GM18508 (cell line): ENCODE data around the gene ZNF311.
"Not testable (repeated sequence)": the region's sequence is repeated elsewhere in the genome, so short reads cannot be mapped to it uniquely, and the experiment has no call there.

Experiments
- ATAC-seq: cut with Tn5 transposase; IDR thresholded peaks from one replicate; pipeline ENCODE4 v1.9.1; 2021; ENCODE audit warnings: moderate number of reproducible peaks; ENCODE audit not compliant: insufficient read depth, unreplicated experiment

ZNF311 gene

GRCh38 chr6:28957795-28958314 lies 47.3 kb downstream of the ZNF311 start:
- not testable (repeated sequence) for ATAC-seq

GRCh38 chr6:28956331-28956730 lies 48.8 kb downstream of the ZNF311 start:
- ATAC-seq, result no peak

- ATAC-seq, result no peak
Measured at GRCh38 chr6:28953585-28954258, 51.4 kb downstream of the ZNF311 start.

DNA sequence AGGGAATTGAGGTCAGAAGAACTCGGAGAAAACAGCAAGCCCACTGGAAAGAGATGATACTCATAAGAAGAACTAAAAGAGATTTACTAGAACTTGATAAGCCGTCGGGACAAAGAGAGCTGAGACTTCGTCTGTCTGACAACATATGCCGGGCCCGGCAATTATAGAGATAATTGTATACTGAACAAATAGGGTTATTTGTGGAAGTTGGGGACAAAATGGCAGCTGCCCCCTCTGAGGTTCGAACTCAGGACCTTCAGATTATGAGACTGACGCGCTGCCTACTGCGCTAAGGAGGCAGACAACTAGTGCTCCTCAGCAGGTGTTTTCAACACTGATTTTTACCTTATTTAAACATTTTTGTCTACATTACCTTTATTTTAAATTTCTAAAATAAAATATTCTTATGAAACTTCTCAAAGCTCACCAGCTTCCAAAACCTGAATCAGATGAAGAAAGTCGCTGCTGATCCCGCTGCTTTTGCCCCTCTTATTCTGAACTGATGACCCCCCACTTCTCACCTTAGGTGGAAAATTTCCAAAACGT lies 52.0 kb downstream of the ZNF311 start:
- ATAC-seq, result no peak

DNA sequence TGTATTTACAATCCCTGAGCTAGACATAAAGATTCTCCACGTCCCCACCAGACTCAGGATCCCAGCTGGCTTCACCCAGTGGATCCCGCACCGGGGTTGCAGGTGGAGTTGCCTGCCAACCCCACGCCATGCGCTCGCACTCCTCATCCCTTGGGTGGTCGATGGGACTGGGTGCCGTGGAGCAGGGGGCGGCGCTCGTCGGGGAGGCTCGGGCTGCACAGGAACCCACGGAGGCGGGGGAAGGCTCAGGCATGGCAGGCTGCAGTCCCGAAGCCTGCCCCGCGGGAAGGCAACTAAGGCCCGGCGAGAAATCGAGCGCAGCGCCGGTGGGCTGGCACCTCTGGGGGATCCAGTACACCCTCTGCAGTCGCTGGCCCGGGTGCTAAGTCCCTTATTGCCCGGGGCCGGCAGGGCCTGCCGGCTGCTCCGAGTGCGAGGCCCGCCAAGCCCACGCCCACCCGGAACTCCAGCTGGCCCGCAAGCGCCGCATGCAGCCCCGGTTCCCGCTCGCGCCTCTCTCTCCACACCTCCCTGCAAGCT lies 55.4 kb downstream of the ZNF311 start:
- not testable (repeated sequence) for ATAC-seq

GRCh38 chr6:28948782-28949486 lies 56.2 kb downstream of the ZNF311 start:
- ATAC-seq, result no peak

GRCh38 chr6:28947831-28948270 lies 57.3 kb downstream of the ZNF311 start:
- ATAC-seq, result no peak

- ATAC-seq, result no peak
Measured at GRCh38 chr6:28947067-28947765, 57.9 kb downstream of the ZNF311 start.

GRCh38 chr6:28945349-28945748 lies 59.8 kb downstream of the ZNF311 start:
- no peak for ATAC-seq
